MM.1S (cell line): ENCODE measurements around the gene IMP3.

Source experiments
- DNase-seq: peaks from one replicate; pipeline ENCODE4 v3.0.0-alpha.2; 2015
- H2AFZ ChIP-seq: fragments of 300-600 bp; sonication (generic); 2 replicates; pipeline ENCODE4 v1.6.0; 2016; ENCODE audit warnings: antibody characterized with exemption, low read length
- H3F3A ChIP-seq: fragments of 300-600 bp; sonication (generic); 2 replicates; pipeline ENCODE4 v1.6.1; 2016; ENCODE audit warnings: mild to moderate bottlenecking, antibody characterized with exemption, low read length, moderate library complexity, mixed read lengths; ENCODE audit not compliant: insufficient read depth
- H3K27ac ChIP-seq: fragments of 300-600 bp; sonication (generic); 2 replicates; pipeline ENCODE4 v1.5.1; 2016; ENCODE audit warnings: mild to moderate bottlenecking, low read length
- H3K27me3 ChIP-seq: fragments of 300-600 bp; sonication (generic); replicated peaks from 2 replicates; pipeline ENCODE4 v1.6.0; 2016; ENCODE audit warnings: low read length; ENCODE audit not compliant: insufficient read depth
- H3K36me3 ChIP-seq: fragments of 300-600 bp; sonication (generic); replicated peaks from 2 replicates; pipeline ENCODE4 v1.6.1; 2016; ENCODE audit warnings: mild to moderate bottlenecking, low read length, mixed read lengths; ENCODE audit not compliant: insufficient read depth
- H3K4me1 ChIP-seq: fragments of 300-600 bp; sonication (generic); 2 replicates; pipeline ENCODE4 v1.6.1; 2016; ENCODE audit warnings: low read length, mixed read lengths
- H3K4me2 ChIP-seq: fragments of 300-600 bp; sonication (generic); 2 replicates; pipeline ENCODE4 v1.6.0; 2016; ENCODE audit warnings: low read depth, low read length
- H3K4me3 ChIP-seq: fragments of 300-600 bp; sonication (generic); 2 replicates; pipeline ENCODE4 v1.5.1; 2016; ENCODE audit warnings: low read length, mixed read lengths
- H3K79me2 ChIP-seq: fragments of 300-600 bp; sonication (generic); 2 replicates; pipeline ENCODE4 v1.6.1; 2016; ENCODE audit warnings: mixed run types, low read length, mixed read lengths
- H3K9ac ChIP-seq: fragments of 300-600 bp; sonication (generic); 2 replicates; pipeline ENCODE4 v1.6.1; 2016; ENCODE audit warnings: low read length, mixed read lengths
- H3K9me2 ChIP-seq: fragments of 300-600 bp; sonication (generic); replicated peaks from 2 replicates; pipeline ENCODE4 v1.6.1; 2016; ENCODE audit warnings: mild to moderate bottlenecking, low read length, mixed read lengths; ENCODE audit not compliant: insufficient read depth
- H3K9me3 ChIP-seq: fragments of 300-600 bp; sonication (generic); replicated peaks from 2 replicates; pipeline ENCODE4 v1.6.1; 2016; ENCODE audit warnings: mild to moderate bottlenecking, low read length, mixed read lengths; ENCODE audit not compliant: insufficient read depth
- H4K20me1 ChIP-seq: fragments of 300-600 bp; sonication (generic); 2 replicates; pipeline ENCODE4 v1.6.1; 2016; ENCODE audit warnings: mild to moderate bottlenecking, low read length, moderate library complexity, mixed read lengths; ENCODE audit not compliant: insufficient read depth
- EZH2 ChIP-seq: fragments of 300-600 bp; sonication (generic); optimal IDR thresholded peaks from 2 replicates; pipeline ENCODE3; 2017; ENCODE audit warnings: low read depth, mild to moderate bottlenecking, antibody characterized with exemption, low read length, mixed read lengths
- EZH2phosphoT487 ChIP-seq: fragments of 300-600 bp; sonication (generic); IDR thresholded peaks from 2 replicates; pipeline ENCODE4 v1.6.1; 2018; ENCODE audit warnings: antibody characterized with exemption, low read length
- TF ChIP-seq, protein P1 (sequence below): fragments of 300-600 bp; sonication (generic); IDR thresholded peaks from 2 replicates; pipeline ENCODE4 v1.5.1; 2016; ENCODE audit warnings: antibody characterized with exemption, low read length, mixed read lengths

The IMP3 gene

DNA sequence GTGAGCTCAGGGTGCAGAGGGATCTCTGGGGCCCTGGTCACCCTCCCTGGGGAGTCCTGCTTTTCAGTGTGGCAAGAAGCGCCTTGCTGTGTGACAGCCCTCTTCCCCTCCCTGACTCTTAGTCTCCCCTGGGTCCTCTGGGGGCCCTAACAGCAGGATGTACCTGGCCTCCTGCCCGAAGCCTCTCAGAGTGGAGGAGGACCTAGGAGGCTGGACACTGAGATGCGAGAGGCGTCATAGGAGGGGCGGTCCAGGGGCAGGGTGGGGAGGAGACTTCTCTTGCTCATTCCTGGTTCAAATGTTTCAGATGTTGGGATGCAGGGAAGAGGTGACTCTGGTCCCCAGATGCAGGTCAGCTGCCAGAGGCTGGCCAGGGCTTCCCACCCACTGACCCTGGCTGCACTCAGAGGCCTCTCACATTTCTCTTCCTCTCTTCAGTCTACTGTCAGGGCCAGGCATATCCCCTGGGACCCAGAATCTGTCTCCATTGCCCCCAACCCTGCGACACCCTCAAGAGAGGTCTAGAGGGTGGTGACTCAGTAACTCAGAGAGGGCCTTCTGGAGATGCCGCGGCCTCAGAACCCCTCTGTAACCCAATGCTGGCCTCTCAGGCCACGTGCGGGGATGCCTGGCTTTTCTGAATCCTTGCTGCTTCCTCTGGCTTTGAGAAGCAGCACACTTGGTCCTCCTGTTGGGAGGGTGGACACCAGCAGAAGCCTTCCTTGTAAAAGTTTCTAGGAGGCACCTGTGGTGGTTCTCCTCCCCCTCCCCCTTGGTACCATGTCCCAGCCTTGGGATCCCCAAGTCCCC, 33.6 kb upstream of the IMP3 start:
- H3K4me2 ChIP-seq = no peak overlapping the region
- H3K79me2 ChIP-seq = no peaks in the 10 kb centered on the region
- no peak for TF ChIP-seq EZH2
- TF ChIP-seq, protein P1, sequence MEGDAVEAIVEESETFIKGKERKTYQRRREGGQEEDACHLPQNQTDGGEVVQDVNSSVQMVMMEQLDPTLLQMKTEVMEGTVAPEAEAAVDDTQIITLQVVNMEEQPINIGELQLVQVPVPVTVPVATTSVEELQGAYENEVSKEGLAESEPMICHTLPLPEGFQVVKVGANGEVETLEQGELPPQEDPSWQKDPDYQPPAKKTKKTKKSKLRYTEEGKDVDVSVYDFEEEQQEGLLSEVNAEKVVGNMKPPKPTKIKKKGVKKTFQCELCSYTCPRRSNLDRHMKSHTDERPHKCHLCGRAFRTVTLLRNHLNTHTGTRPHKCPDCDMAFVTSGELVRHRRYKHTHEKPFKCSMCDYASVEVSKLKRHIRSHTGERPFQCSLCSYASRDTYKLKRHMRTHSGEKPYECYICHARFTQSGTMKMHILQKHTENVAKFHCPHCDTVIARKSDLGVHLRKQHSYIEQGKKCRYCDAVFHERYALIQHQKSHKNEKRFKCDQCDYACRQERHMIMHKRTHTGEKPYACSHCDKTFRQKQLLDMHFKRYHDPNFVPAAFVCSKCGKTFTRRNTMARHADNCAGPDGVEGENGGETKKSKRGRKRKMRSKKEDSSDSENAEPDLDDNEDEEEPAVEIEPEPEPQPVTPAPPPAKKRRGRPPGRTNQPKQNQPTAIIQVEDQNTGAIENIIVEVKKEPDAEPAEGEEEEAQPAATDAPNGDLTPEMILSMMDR = no peak
- no peak for TF ChIP-seq EZH2phosphoT487
- no peak overlapping the region for H2AFZ ChIP-seq
- no peak for DNase-seq
- no peaks in the 10 kb centered on the region; the same call in 1 of the 2 replicates for H3K27me3 ChIP-seq
- no peaks in the 10 kb centered on the region for H3K36me3 ChIP-seq
- H4K20me1 ChIP-seq = no peaks in the 10 kb centered on the region
- no peak overlapping the region for H3K9ac ChIP-seq
- H3K9me3 ChIP-seq = no peaks in the 10 kb centered on the region
- H3K9me2 ChIP-seq = no peaks in the 10 kb centered on the region
- no peaks in the 10 kb centered on the region for H3K4me1 ChIP-seq
- no peak overlapping the region for H3K4me3 ChIP-seq
- no peaks in the 10 kb centered on the region for H3F3A ChIP-seq
- no peak overlapping the region for H3K27ac ChIP-seq

DNA sequence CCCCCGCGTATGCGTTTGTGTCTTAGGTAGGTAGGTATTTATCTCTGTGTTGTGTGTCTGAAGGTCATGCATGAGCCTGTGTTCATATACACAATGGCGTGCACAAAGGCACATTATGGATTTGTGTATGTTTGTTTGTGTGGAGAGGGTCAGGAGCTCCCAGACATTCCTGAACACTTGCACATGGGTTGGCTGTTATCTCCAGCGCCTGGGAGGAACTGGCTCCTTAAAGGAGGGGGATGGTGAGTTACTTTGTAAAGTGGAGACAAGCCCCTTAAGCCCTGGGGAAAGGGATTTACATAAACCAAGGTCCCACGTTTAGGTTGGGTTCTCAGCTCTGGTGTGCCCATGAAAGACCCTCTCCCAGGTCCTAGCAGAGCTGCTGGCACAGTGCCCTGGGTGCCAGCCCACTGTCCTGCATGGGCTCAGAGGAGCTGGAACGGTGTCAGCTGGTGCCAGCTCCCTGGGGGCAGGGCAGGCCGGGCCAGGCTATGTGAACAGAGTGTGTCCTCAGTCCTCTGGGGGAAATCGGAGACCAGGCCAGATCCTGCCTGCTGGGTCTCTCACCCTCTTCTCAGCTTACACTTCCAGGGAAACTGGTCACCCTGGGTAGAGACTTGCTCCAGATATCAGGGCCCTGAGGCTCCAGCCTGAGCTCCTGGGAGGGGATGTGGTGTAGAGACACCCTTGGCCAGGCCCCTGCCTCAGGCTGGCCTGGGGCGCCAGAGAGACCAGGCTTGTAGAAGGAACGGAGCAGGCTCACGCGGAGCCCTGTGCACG, 32.8 kb upstream of the IMP3 start:
- Histone ChIP-seq H3K9ac (no peak overlapping the region), H3K4me2 (no peak overlapping the region), H3K36me3 (no peaks in the 10 kb centered on the region), H3K9me2 (no peaks in the 10 kb centered on the region), H3K79me2 (no peaks in the 10 kb centered on the region), H3K4me1 (no peaks in the 10 kb centered on the region), H2AFZ (no peak overlapping the region), H4K20me1 (no peaks in the 10 kb centered on the region), H3K27ac (no peak overlapping the region), H3F3A (no peaks in the 10 kb centered on the region), H3K9me3 (no peaks in the 10 kb centered on the region), H3K4me3 (no peak overlapping the region), H3K27me3 (no peaks in the 10 kb centered on the region; the same call in 1 of the 2 replicates)
- DNase-seq = no peak
- TF ChIP-seq EZH2phosphoT487 = no peak
- TF ChIP-seq, protein P1 = no peak
- TF ChIP-seq EZH2 = no peak

DNA sequence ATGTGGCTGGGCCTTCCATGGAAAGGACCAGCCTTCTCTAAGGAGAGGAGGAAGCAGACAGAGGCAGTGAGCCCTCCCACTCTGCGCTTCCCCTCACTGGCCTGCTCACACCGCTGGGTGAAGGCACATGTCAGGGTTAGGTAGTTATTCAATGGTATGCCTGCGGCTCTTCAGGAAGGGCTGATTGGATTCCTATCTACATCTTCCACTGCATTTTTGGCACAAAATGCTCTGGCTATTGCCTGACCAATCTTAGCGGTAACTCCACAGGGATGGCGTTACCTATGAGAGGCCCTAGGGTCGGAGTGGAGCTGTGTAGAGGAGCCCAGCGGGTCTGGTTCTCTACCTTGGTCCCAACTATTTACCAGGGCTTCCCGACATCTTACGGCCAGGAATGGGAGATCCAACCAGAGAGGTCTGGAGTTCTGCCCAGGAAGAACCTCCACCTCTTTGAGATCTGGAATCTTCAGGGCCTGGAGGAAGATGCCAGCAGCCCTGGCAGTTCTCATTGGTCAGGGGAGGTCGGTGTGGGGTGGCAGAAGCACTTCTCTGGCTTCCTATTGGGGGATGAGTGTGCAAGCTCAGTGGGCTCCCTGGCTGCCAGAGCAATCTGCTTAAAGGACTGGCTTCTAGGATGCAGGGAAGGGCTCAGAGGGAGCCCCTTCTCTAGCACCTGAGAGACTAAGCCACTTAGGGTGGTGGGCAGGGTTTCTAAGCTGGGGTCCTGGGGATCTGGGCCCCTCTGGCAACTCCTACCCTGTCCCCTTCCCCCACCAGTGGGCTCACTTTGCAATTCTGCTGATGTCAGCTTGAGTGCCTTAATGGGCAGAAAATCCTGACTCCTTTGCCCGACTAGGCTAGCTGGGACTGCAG, 31.9 kb upstream of the IMP3 start:
- no peak overlapping the region for H3K4me2 ChIP-seq
- no peaks in the 10 kb centered on the region for H4K20me1 ChIP-seq
- no peaks in the 10 kb centered on the region for H3K4me1 ChIP-seq
- no peak overlapping the region for H2AFZ ChIP-seq
- H3F3A ChIP-seq = no peaks in the 10 kb centered on the region
- no peaks in the 10 kb centered on the region for H3K36me3 ChIP-seq
- DNase-seq = no peak
- no peak overlapping the region for H3K4me3 ChIP-seq
- TF ChIP-seq EZH2phosphoT487 (no peak), EZH2 (no peak)
- TF ChIP-seq, protein P1 = no peak
- no peaks in the 10 kb centered on the region for H3K9me3 ChIP-seq
- H3K79me2 ChIP-seq = no peaks in the 10 kb centered on the region
- no peak overlapping the region for H3K9ac ChIP-seq
- H3K27ac ChIP-seq = no peak overlapping the region
- no peaks in the 10 kb centered on the region; the same call in 1 of the 2 replicates for H3K27me3 ChIP-seq
- H3K9me2 ChIP-seq = no peaks in the 10 kb centered on the region
